AG08395 (cell line): Measurements from ENCODE around the gene INTS2.
"Not testable (repeated sequence)": the region's sequence is repeated elsewhere in the genome, so short reads cannot be mapped to it uniquely, and the experiment has no call there.

ENCODE experiments used
- DNase-seq: peaks from one replicate; pipeline ENCODE4 v3.0.0; 2012; ENCODE audit warnings: mixed read lengths, low spot score

Gene INTS2

DNA sequence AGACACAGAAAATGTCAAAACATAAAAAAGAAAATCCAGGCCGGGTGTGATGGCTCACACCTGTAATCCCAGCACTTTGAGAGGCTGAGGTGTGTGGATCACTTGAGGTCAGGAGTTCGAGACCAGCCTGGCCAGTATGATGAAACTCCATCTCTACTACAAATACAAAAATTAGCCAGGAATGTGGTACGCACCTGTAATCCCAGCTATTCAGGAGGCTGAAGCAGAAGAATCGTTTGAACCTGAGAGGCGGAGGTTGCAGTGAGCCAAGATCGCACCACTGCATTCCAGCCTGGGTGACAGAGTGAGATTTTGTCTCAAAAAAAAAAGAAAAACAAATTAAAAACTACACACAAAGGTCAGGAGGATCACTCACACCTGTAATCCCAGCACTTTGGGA is 40.0 kb downstream of the INTS2 start:
- DNase-seq = not testable (repeated sequence)

DNA sequence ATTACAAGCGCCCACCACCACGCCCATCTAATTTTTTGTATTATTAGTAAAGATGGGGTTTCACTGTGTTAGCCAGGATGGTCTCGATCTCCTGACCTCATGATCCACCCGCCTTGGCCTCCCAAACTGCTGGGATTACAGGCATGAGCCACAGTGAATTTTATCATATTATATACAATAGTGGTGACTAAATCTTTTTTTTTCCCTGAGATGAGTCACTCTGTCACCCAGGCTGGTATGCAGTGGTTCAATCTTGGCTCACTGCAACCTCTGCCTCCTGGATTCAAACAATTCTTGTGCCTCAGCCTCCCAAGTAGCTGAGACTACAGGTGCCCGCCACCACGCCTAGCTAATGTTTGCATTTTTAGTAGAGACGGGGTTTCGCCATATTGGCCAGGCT is 41.9 kb downstream of the INTS2 start:
- DNase-seq = not testable (repeated sequence)

DNA sequence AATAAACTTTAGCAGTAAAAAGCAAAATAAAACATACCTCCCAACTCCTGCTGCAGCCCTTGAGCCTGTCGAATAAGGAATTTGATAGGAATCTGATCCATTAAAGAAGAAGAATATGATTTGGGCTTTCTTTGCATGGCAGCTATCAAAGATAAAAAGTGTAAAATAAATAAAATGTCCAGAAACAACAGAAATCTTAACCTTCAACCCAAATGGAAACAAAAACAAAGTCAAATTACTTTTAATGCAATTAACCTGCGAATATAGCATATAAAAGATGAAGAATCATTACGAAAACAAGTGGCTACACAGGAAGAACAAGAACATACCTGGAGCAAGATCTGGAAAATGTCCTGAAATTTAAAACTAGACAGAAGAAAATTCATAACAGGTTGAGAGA is 42.9 kb downstream of the INTS2 start:
- no peak for DNase-seq

DNA sequence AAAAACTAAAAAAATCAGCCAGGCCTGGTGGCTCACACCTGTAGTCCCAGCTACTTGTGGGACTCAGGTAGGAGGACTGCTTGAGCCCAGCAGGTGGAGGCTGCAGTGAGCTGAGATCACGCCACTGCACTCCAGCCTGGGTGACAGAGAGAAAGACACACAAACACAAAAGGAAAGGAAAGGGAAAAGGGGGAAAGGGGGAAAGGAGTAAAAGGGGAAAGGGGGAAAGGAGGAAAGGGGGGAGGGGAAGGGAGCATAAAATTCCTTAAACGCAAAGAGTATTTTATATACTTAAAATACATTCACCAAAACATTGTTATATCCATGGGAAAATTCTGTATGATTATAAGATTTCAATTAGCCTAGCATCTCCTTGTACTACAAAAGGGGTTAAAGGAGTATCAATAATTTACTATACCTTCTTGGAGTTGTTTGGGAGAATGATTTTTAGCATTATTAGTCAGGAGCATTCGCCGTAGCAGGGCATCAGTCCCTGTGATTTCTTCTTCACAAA is 47.1 kb downstream of the INTS2 start:
- DNase-seq = no peak

DNA sequence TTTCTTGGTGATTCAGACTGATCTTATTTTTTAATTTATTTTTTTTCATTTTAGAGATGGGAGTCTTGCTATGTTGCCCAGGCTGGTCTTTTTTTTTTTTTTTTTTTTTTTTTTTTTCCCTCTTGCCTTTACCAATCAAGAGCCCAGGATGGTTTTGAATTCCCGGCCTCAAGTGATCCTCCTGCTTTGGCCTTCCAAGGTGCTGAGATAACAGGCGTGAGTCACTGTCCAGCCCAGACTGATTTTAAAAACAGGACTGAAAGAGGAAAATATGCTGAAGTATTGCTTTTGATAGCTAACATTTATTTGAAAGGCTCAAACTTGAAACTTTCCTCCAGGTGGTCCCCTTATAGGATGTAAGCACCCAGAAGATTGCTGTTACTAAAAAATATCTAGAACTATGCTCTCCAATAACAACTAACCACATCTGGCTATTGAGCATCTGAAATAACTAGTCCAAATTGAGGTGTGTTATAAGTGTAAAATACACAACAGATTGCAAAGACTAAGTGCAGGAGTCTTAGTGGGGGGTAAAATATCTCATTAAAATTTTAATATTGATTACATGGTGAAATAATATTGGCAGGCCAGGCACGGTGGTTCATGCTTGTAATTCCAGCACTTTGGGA is 48.7 kb downstream of the INTS2 start:
- DNase-seq = no peak

DNA sequence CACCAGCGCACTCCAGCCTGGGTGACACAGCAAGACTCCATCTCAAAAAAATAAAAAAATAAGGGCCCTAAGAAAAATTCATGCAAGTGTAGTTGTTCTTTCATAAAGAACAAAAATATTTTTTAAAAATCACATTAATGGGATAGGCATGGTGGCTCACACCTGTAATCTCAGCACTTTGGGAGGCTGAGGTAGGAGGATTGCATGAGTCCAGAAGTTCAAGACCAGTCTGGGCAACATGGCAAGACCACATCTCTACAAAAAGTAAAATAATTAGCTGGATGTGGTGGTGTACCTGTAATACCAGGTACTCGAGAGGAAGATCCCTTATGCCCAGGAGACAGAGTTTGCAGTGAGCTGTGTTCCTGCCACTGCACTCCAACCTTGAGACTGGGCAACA is 49.3 kb downstream of the INTS2 start:
- DNase-seq = no peak

DNA sequence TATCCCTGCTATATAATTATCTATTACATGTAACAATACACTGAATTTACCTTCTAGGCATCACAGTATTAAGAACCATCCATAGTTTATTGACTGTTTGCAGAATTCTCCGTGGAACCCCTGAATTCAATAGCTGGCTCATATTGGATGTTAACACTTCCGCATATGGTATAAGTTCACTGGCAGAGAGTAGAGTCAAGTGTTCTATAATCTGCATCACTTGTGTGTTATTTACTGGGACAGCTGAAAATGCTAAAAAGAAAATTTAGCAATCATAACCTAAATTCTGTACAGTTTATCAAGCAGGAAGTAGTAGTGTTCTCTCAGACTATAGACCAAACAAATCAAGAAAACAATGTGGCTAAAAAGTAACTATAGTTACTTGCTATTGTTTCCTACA is 49.9 kb downstream of the INTS2 start:
- DNase-seq = no peak

DNA sequence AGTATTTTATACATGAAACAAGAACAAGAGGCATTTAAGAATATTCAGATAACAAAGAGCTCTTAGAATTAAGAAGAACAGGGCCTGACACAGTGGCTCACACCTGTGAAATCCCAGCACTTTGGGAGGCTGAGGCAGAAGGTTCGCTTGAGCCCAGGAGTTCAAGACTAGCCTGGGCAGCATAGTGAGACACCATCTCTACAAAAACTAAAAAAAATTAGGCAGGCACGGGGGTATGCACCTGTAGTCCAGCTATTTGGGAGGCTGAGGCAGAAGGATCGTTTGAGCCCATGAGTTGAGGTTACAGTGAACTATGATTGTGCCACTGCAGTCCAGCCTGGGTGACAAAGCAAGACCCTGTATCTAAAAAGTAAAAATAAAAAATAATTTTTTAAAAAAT is 52.0 kb downstream of the INTS2 start:
- no peak for DNase-seq

DNA sequence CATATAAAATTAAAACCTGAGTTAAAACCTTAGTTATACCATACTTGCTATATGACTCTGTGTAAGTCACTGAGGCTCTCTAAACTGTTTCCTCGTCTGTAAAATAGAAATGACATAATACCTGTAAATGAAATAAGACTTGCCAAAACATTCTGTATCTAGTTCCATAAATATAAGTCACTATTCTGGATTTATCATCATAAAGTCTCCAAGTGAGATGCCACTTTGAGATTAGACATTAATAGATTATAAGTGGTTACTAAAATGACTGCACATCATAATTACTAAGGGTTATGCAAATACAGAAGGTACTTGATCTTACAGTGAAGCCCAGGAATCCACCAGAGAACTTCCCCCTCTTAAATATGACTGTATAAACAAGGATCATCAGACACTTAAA is 52.5 kb downstream of the INTS2 start:
- no peak for DNase-seq

DNA sequence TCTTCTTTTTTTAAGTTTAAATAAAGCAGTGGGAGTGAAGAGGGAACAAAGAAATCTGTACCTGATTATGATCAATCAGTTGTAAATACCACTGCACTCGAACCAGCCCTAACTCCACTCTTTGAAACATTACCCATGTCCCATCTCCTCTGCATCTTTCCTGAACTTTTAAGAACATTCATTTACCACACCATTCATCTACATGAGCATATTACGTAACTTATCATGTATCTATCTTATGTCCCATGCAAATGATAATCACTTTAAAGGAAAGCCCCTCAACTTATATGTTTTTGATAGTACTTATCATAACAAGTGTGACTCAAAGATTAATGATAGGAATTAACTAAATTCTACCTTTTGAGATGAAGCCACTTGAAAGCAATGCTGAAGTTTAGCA is 53.7 kb downstream of the INTS2 start:
- no peak for DNase-seq

DNA sequence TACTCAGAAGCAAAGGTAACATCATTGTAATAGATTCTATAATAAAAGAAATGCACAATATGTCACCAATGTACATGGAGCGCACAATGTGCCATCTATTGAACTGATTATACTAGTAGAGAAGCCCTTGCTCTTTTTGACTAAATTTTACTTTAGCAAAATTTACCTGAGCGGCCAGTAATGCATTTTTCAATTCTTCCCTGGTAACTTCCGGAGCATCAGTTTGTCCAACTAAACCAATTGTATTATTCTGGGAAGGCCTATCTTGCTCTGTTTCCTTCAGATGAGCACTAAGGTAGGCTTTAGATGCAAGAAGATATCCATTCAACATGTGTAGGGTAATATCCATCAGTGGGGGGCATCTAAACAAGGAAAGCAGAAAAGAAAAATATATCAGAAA is 55.7 kb downstream of the INTS2 start:
- no peak for DNase-seq

DNA sequence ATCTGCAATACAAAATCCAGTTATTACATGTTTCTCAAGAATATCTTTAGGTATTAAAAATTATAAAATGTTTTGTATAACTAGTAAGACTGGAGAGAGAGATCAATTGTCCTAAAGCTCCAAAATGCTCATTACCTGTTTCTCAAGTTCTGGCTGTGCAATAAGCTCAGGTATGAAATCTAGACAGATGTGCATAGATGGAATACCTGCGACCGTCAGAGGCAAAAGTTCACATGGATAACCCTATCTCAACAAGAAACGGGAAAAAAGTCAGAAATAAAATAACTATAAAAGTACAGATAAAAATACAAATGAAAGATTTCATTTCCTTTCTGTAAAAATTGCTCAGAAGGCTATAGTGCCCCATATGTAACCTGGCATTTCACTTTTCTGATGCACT is 58.6 kb downstream of the INTS2 start:
- DNase-seq = no peak

DNA sequence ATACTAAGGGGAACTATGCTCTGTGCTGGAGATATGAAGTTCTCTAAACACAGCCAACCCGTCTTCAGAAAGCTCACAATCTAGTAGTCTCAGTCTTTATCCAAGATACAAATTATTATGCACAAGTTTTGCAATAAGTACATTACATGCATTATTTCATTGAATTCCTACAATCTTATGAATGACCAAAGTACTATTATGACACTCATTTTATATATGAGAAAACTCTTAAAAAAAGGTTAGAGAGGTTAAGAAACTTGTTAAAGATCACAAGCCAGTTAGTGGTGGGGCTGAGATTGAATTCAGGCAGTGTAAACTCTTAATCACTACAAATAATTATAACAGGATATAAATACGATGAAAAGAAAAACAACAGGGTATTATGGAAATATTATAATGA is 59.7 kb downstream of the INTS2 start:
- DNase-seq = no peak

DNA sequence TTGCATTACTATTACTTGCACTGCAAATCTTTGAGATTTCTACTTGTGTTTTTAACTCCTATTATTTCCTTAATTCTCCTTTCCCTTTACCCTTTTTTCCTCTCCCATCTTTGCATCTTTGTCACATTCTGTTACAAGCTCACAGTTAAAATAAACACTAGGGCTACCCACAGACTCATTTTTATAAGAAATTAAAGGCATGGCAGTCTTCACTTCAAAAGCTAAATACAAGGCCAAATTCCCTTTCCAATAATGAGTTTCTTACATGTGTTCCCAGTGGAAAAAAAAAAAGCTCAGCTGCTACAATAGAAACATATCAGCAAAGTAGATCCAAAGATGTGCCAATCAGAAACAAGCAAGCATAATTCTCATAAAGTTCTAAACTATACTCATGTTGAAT is 60.7 kb downstream of the INTS2 start:
- DNase-seq = no peak

DNA sequence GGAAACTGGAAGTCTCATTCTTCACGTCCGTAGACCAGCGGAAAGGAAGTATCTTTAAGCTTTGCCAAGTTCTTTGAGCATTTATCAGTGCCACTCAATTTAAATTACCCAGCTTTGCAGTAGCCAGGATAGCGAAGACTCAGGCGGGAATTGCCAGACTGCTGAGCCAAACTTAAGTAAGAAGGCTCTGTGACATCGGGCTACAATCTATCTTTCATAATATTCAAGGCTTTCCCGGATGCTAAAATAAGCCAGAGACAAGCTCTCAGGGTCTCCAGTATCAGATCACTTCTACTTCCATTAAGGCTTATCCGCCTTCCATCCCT is 64.0 kb downstream of the INTS2 start:
- DNase-seq = peak; percentile 26

DNA sequence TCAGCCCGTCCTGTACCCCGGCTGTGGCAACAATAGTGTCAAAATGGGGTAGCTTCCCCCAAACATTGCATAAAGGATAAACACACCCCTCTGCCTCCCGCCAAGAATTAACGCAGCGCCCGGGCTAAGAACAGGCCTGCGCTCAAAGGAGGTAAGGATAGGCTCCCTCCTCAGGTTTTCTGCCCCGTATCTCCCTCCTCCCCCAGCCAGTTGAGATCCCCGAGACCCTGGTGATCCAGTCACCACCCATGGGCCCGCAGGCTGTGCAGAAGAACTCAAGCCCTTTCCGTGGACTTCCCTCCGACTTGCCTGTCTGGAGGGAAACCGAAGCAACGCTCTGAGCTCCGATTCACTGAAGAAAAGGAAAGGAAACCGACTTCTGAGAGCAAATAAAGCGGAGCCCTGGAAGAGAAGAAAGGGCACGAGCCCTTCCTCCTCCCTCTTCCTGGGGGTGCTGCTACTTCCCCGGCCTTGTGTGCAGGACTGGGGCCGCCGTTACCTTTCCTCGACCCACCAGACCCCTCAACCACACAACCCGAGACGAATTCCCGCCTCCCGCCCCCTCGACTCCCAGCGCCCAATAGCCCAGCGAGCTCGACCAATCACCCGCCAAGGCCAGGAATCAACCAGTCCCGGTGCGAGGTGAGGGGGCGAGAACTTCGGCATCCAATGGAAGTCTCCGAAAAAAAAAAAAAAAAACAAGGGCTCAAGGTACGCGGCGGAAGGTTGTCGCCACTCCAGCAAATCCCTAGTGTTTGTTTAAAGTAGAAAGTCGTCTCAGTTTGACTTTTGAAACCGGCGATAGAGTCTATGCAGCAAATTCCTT is 64.6 kb downstream of the INTS2 start, which contains the start of gene BRIP1:
TSS of gene BRIP1 (minus strand) at position 554 of the 826 bp plus-strand sequence. CDS start 1,989 bp downstream, outside the sequence.
- DNase-seq = peak; percentile 96

DNA sequence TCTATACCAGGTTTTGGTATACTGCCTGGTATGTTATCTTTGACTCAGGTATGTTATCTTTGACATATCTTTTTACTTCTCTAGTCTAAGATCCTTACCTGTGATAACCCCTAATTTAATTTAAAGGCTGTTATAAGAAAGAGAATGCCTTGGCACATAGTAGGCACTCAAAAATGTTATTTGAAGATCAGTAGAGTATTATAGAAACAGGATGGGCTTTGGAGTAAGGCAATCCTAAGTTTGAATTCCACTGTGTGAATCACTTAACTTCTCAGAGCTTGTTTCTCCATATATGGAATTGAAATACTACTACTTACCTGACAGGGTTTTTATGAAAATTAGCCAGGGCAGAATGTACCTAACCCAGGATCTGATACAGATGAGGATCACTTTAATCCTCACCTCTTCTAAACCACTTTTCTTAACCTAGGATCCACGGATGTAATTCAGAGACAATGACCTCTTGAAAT is 65.6 kb downstream of the INTS2 start:
- DNase-seq = peak; percentile 19

DNA sequence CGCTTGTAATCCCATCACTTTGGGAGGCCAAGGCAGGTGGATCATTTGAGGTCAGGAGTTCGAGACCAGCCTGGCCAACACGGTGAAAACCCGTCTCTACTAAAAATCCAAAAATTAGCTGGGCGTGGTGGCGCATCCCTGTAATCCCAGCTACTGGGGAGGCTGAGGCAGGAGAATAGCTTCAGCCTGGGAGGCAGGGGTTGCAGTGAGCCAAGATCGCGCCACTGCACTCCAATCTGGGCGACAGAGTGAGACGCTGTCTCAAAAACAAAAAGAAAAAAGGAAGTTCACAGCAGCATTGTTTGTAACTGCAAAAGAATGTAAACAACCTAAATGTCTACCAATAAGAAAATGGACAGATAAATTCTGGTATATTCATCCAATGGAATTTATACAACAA is 67.4 kb downstream of the INTS2 start:
- DNase-seq = not testable (repeated sequence)

DNA sequence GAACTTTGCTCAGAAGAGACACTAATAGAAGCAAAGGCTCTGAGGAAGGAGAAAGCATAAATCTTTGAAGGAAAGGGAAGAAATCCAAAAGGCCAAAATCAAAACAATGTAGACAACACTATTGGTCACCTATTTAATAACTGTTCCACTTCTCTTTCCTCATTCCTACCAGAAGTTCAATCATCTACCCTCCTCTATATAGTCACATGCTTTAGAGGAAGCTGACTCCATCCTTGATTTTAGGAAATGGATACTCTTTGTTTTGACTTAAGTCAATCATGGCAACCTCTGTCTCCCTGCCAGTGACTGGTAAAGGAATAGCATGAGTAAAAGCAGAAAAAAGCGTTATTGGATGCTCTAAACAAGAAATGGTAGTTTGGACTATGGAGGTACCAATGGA is 71.7 kb downstream of the INTS2 start:
- no peak for DNase-seq

DNA sequence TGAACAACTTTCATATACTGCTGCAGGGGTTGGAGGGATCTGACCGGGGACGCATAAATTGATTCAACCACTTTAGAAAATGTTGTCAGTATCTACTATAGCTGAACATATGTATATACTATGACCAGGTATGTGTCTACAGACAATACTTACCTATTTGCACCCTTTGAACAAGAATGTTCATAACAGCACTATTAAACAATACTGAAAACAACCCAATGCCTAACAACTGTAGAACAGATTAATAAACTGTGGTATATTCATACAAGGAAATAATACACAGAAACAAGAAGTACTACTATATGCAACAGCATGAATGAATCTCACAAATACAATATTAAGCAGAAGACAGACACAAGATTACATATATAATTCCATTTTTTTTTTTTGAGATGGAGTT is 74.9 kb downstream of the INTS2 start:
- DNase-seq = no peak

DNA sequence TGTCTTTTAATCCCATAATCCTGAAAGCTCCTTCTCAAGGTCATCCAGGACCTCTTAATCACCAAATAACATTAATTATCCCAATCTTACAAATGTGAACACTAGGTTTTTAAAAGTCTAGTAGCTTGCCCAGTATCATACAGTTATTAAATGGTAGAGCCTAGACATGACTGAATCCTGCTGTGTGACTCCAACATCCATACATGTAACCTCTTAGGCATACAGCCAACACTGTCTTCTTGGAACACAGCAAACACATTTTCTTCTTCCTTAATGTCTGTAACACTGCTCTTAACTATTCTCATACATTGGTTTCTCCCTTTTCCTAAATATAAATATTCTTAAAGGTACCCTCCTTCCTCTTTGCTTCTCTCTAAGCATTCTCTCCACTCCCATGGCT is 78.1 kb downstream of the INTS2 start:
- no peak for DNase-seq

DNA sequence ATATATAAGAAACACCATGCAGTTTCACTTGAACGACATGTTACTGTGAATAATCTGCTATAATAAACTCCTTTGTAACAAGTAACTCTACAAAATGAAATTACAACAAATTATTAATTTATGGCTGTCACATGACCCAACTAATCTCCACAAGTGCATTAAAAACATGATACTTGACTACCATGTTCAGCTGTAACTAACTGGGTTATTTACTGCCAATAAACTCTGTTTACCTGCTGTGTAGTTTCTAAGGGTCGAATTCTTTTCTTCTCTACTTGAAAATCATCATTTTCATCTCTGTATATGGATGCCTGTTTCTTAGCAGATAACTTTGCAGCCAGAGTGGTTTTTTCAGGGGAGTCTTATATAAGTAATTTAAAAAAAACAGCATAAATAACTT is 78.9 kb downstream of the INTS2 start:
- DNase-seq = no peak

DNA sequence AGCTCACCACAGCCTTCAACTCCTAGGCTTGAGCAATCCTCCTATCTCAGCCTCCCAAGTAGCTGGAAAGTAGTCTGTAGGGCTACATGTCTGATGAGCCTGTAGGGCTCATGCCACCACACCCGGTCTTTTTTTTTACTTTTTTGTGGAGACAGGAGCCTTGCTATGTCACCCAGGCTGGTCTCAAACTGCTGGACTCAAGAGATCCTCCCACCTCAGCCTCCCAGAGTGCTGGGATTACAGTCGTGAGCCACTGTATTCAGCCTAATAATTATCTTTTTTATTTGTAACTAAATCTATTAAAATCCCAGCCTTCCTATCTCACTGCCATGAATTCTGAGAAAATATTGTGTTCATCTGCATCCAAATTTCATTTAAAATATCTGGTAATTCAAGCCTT is 79.5 kb downstream of the INTS2 start:
- no peak for DNase-seq

DNA sequence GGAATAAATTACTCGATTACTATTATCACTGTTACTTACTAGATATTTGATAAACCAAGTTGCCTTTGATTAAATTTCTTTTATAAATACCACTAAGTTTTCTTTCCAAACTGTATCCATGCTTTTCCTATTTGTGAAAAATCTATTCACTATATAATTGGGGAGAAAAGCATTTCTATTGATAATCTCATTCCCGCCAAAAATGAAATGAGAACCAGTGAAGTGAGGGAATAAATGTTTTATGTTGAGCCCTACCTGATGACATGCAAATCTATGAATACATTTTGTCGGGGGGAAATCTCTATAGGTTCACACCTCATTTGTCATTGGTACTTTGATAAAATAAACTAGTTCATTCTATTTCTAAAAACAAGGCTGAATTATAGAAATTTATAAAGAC is 80.1 kb downstream of the INTS2 start:
- DNase-seq = no peak
